Hindlimb muscle (tissue), 1 donor: ENCODE results near the gene MAP1LC3B. TPM values are rescaled to one million over a fixed set of nuclear protein-coding genes. Genes with fewer than 3 reads are reported as not detected.

ENCODE experiments used
- DNase-seq: peaks from one replicate; pipeline ENCODE4 v3.0.0-alpha.2; 2013
- polyA plus RNA-seq: library from polyadenylated mRNA; unstranded; fragments of 120-200 nt; gene quantifications from one replicate; pipeline ENCODE4 v1.2.1, GENCODE V29; 2013; ENCODE audit not compliant: insufficient read length

The MAP1LC3B gene
- polyA plus RNA-seq, 1 donor: 49.4 TPM

- DNase-seq: no peak
Observed at GRCh38 chr16:87410530-87410929, 18.4 kb downstream of the MAP1LC3B start.

GRCh38 chr16:87410968-87411367, 18.8 kb downstream of the MAP1LC3B start:
- no peak for DNase-seq

GRCh38 chr16:87411375-87412271, 19.5 kb downstream of the MAP1LC3B start:
- DNase-seq: no peak

- DNase-seq: no peak
Observed at GRCh38 chr16:87412371-87412995, 20.3 kb downstream of the MAP1LC3B start.

- no peak for DNase-seq
Observed at GRCh38 chr16:87412996-87413421, 20.9 kb downstream of the MAP1LC3B start.

GRCh38 chr16:87414251-87414680, 22.1 kb downstream of the MAP1LC3B start:
- no peak for DNase-seq

GRCh38 chr16:87415441-87415840, 23.3 kb downstream of the MAP1LC3B start:
- no peak for DNase-seq

GRCh38 chr16:87416826-87417527, 24.8 kb downstream of the MAP1LC3B start:
- peak; percentile 28 for DNase-seq

- no peak for DNase-seq
Observed at GRCh38 chr16:87417528-87417910, 25.4 kb downstream of the MAP1LC3B start.

- no peak for DNase-seq
Observed at GRCh38 chr16:87418216-87418615, 26.1 kb downstream of the MAP1LC3B start.

- no peak for DNase-seq
Observed at GRCh38 chr16:87418644-87419043, 26.5 kb downstream of the MAP1LC3B start.

- peak; percentile 58 for DNase-seq
Observed at GRCh38 chr16:87420026-87421002, 28.2 kb downstream of the MAP1LC3B start.

- no peak for DNase-seq
Observed at GRCh38 chr16:87421003-87421912, 29.1 kb downstream of the MAP1LC3B start.

- no peak for DNase-seq
Observed at GRCh38 chr16:87422106-87422505, 30.0 kb downstream of the MAP1LC3B start.

- DNase-seq: no peak
Observed at GRCh38 chr16:87423429-87423828, 31.3 kb downstream of the MAP1LC3B start.

- DNase-seq: no peak
Observed at GRCh38 chr16:87424266-87424665, 32.1 kb downstream of the MAP1LC3B start.

- DNase-seq: no peak
Observed at GRCh38 chr16:87425941-87426340, 33.8 kb downstream of the MAP1LC3B start.

- DNase-seq: no peak
Observed at GRCh38 chr16:87426423-87427215, 34.5 kb downstream of the MAP1LC3B start.

GRCh38 chr16:87431926-87432325, 39.8 kb downstream of the MAP1LC3B start:
- DNase-seq: no peak

- DNase-seq: no peak
Observed at GRCh38 chr16:87432330-87432915, 40.3 kb downstream of the MAP1LC3B start.
